Upper lobe of left lung (tissue), 6 donors: ENCODE results near the gene SEMA5A. TPM values are rescaled to one million over a fixed set of nuclear protein-coding genes. Genes with fewer than 3 reads are reported as not detected.
A peak's percentile ranks its signal among the peaks of the same experiment; 100 is the strongest.

Experiments
- ATAC-seq, 2 donors: fragments of 200-7000 bp; cut with Tn5 transposase; one replicate each; pipeline ENCODE4 v1.9.1; 2022; ENCODE audit warnings: mild to moderate bottlenecking in 2 of 2, moderate library complexity in 2 of 2; ENCODE audit not compliant: low FRiP score in 2 of 2
- DNase-seq, 2 donors: peaks; one replicate each; pipeline ENCODE4 v3.0.0-alpha.2; 2019 to 2020
- H3K27ac ChIP-seq, 4 donors: fragments of 200-600 bp; sonication (generic); one replicate each; pipeline ENCODE4 v1.5.1; 2016 to 2019
- H3K27me3 ChIP-seq, 4 donors: fragments of 200-600 bp; sonication (generic); one replicate each; pipeline ENCODE4 v1.5.1; 2017 to 2019
- H3K36me3 ChIP-seq, 4 donors: fragments of 200-600 bp; sonication (generic); one replicate each; pipeline ENCODE4 v1.5.1; 2016 to 2019
- H3K4me1 ChIP-seq, 4 donors: fragments of 200-600 bp; sonication (generic); one replicate each; pipeline ENCODE4 v1.5.1; 2018 to 2019
- H3K4me3 ChIP-seq, 4 donors: fragments of 200-600 bp; sonication (generic); one replicate each; pipeline ENCODE4 v1.5.1; 2017 to 2019; ENCODE audit warnings: mild to moderate bottlenecking in 2 of 4, moderate library complexity in 1 of 4
- H3K9me3 ChIP-seq, 4 donors: fragments of 200-600 bp; sonication (generic); one replicate each; pipeline ENCODE4 v1.5.1; 2018 to 2019
- EP300 ChIP-seq, 4 donors: sonication (generic); formaldehyde crosslinking; IDR thresholded peaks; one replicate each; pipeline ENCODE4 v1.5.1; 2017; ENCODE audit warnings: antibody characterized with exemption in 4 of 4, control low read depth in 2 of 4
- POLR2A ChIP-seq, 4 donors: fragments of 450-650 bp; IDR thresholded peaks; one replicate each; pipeline ENCODE4 v1.5.1; 2016 to 2017; ENCODE audit warnings: antibody characterized with exemption in 4 of 4, mild to moderate bottlenecking in 2 of 4
- POLR2AphosphoS5 ChIP-seq, 2 donors: sonication (generic); formaldehyde crosslinking; IDR thresholded peaks; one replicate each; pipeline ENCODE4 v1.5.1; 2017; ENCODE audit warnings: antibody characterized with exemption in 2 of 2
- WGBS, 2 donors: methylation state at CpG; one replicate each; pipeline ENCODE4 v1.1.5; 2017 to 2018; 5-methylcytosine and 5-hydroxymethylcytosine counted together
- total RNA-seq, 6 donors: library from RNA; depleted of rRNA in 4 of 6; stranded (reverse); fragments of >200 nt in 4 of 6; gene quantifications; one replicate each; pipeline versions ENCODE4 v1.1.0 to v1.2.1, GENCODE V29; 2016 to 2021
- TF ChIP-seq, protein P1 (sequence below), 6 experiments: fragments of 450-650 bp in 4 of 6; fragments of 200-600 bp in 2 of 6; sonication (generic) in 2 of 6; IDR thresholded peaks; one replicate each; pipeline ENCODE4 v1.5.1; 2016 to 2019; ENCODE audit warnings: antibody characterized with exemption in 6 of 6
- donor health status: DM: no; HTN: no; CAD: no; lungs with moderate emphysema.
- donor health status: DM: no; HTN: yes; CAD: no; lungs with severe emphysema.

SEMA5A gene
- total RNA-seq, 6 donors from 2014 or later, result 5.2 to 40.5 (median 27.5) TPM

DNA sequence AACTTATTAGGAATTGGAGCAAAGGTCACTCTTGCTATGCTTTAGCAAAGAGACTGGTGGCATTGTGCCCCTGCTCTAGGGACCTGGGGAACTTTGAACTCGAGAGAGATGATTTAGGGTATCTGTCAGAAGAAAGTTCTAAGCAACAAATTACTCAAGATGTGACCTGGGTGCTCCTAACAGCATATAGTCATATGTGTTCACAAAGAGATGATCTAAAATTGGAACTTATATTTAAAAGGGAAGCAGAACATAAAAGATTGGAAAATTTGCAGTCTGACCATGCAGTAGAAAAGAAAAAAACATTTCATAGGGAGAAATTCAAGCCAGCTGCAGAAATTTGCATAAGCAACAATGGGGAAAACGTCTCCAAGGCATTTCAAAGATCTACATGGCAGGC, 68.3 kb downstream of the SEMA5A start:
- TF ChIP-seq POLR2A (IDR thresholded peaks at IDR 0.05) (no peak), POLR2AphosphoS5 (IDR thresholded peaks at IDR 0.05) (no peak), EP300 (IDR thresholded peaks at IDR 0.05) (no peak)
- TF ChIP-seq, protein P1, sequence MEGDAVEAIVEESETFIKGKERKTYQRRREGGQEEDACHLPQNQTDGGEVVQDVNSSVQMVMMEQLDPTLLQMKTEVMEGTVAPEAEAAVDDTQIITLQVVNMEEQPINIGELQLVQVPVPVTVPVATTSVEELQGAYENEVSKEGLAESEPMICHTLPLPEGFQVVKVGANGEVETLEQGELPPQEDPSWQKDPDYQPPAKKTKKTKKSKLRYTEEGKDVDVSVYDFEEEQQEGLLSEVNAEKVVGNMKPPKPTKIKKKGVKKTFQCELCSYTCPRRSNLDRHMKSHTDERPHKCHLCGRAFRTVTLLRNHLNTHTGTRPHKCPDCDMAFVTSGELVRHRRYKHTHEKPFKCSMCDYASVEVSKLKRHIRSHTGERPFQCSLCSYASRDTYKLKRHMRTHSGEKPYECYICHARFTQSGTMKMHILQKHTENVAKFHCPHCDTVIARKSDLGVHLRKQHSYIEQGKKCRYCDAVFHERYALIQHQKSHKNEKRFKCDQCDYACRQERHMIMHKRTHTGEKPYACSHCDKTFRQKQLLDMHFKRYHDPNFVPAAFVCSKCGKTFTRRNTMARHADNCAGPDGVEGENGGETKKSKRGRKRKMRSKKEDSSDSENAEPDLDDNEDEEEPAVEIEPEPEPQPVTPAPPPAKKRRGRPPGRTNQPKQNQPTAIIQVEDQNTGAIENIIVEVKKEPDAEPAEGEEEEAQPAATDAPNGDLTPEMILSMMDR (IDR thresholded peaks at IDR 0.05), result no peak
- no peak overlapping the region for H3K4me3 ChIP-seq
- peaks cover 6 to 26% (median 12%) of the 10 kb centered on the region in 4 donors for H3K9me3 ChIP-seq
- H3K27me3 ChIP-seq, result no peaks in the 10 kb centered on the region
- no peaks in the 10 kb centered on the region for H3K4me1 ChIP-seq
- H3K36me3 ChIP-seq, result no peaks in the 10 kb centered on the region
- H3K27ac ChIP-seq, result no peak overlapping the region
- 46 to 69% methylated on average over 2 of the region's 2 CpGs for WGBS, 2 donors
- DNase-seq, result no peak
- no peak for ATAC-seq

DNA sequence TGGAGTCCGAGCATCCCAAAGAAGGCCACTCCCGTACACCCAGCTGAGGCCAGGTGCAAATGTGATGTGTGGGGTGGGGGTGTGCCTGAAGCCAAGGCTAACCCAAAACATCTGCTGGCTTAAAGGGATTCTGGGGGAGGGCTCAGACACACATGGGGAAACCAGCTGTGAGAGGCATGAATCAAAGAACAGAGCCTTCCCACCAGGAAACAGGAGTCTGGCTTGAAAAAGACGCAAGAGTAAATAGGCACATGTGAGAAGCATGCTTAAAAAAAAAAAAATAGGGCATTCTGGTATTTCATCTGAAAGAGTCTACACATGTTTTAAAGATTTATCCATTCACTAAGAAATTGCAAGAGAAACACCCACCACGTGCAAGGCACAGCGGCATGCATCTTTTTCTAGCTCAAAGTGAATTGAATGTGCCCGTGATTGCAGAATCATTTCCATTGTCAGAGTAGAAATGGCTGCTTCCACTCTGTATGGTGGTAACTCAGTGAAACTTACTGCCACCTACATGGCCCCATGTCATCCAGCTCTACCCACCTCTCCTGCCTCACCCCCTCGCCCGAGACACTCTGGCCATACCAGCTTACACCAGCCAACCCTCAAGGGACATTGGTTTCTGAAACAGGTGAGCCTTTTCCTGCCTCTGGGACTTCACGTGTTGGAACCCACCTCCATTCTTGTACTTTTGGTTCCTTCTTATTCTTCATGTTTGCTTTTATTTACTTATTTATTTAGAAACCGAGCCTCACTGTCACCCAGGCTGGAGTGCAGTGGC, 71.5 kb downstream of the SEMA5A start:
- DNase-seq (no peak), ATAC-seq (peak in 1 of 2 donors; percentile 62)
- Histone ChIP-seq H3K36me3 (no peaks in the 10 kb centered on the region), H3K4me3 (no peak overlapping the region), H3K27me3 (no peaks in the 10 kb centered on the region), H3K9me3 (peaks cover 6 to 26% (median 12%) of the 10 kb centered on the region in 4 donors), H3K27ac (no peak overlapping the region), H3K4me1 (no peaks in the 10 kb centered on the region)
- 77 to 81% methylated on average over 10 of the region's 10 CpGs for WGBS, 2 donors
- TF ChIP-seq EP300 (IDR thresholded peaks at IDR 0.05) (no peak), POLR2AphosphoS5 (IDR thresholded peaks at IDR 0.05) (no peak), POLR2A (IDR thresholded peaks at IDR 0.05) (no peak)
- TF ChIP-seq, protein P1 (IDR thresholded peaks at IDR 0.05), result no peak

DNA sequence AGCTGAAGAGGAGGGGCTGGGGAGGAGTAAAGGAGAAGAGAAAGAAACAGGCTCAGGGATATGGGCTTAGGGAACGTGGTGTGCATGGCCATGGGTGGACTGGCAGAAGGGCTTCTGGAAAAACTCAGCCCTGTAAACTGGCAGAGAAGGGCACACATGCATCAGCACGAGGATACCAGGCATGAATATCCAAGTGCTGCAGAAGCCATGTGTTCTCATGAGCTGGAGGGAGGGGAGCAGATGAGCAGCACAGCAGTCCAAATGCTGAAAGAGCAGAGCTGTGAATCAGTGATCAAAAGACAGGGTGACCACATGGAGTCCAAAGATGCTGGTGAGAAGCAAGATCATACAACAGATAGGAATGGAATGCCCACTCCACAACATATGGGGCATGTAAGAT, 72.3 kb downstream of the SEMA5A start:
- H3K27me3 ChIP-seq, result no peaks in the 10 kb centered on the region
- no peak for ATAC-seq
- no peak overlapping the region for H3K27ac ChIP-seq
- no peaks in the 10 kb centered on the region for H3K4me1 ChIP-seq
- DNase-seq, result no peak
- TF ChIP-seq, protein P1 (IDR thresholded peaks at IDR 0.05), result no peak
- TF ChIP-seq POLR2A (IDR thresholded peaks at IDR 0.05), result no peak
- TF ChIP-seq POLR2AphosphoS5 (IDR thresholded peaks at IDR 0.05), result no peak
- no peak for TF ChIP-seq EP300 (IDR thresholded peaks at IDR 0.05)
- H3K4me3 ChIP-seq, result no peak overlapping the region
- H3K9me3 ChIP-seq, result peaks cover 6 to 23% (median 12%) of the 10 kb centered on the region in 4 donors
- WGBS, 2 donors, result 46 to 60% methylated on average over 2 of the region's 2 CpGs
- H3K36me3 ChIP-seq, result no peaks in the 10 kb centered on the region

DNA sequence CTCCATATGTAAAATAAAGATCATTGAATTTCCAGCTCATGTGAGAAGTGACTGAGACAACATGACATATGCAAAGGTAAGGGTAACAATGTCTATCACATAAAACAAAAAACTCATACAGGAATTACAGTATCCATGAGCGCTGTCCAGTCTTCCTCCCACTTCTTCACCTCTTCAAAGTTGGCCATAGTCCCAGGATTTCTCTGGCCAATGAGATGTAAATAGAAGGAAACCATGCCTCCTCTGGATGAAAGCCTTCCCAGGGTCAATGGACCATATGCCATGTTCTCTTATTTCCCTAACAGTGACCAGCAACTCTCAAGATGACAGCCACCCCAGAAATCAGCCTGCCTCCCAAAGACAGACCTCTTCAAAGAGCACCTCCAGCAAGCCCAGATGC, 75.5 kb downstream of the SEMA5A start:
- H3K27ac ChIP-seq, result no peak overlapping the region
- no peaks in the 10 kb centered on the region for H3K36me3 ChIP-seq
- H3K4me3 ChIP-seq, result no peak overlapping the region
- ATAC-seq (no peak), DNase-seq (no peak)
- no peaks in the 10 kb centered on the region for H3K9me3 ChIP-seq
- H3K27me3 ChIP-seq, result no peaks in the 10 kb centered on the region
- no peak for TF ChIP-seq EP300 (IDR thresholded peaks at IDR 0.05)
- TF ChIP-seq, protein P1 (IDR thresholded peaks at IDR 0.05), result no peak
- no peak for TF ChIP-seq POLR2AphosphoS5 (IDR thresholded peaks at IDR 0.05)
- no peak for TF ChIP-seq POLR2A (IDR thresholded peaks at IDR 0.05)
- no peaks in the 10 kb centered on the region for H3K4me1 ChIP-seq
- WGBS, 2 donors, result 67 to 85% methylated on average over 1 of the region's 1 CpG

DNA sequence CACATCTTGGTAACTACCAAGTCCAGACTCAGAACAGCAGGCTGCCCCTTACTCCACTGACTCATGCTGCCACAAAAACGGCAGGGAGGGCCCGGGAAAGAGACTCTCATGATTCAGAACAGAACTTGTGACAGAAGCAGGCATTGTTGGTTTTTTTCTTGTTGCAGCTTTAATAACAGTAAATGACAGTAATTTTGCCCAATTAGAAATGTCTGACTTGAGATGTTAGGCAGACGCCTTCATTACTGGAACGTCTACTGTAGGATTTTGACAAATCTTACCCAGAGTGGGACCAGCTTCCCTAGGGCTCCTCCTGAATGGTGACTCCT, 77.9 kb downstream of the SEMA5A start:
- no peaks in the 10 kb centered on the region for H3K9me3 ChIP-seq
- H3K27ac ChIP-seq, result no peak overlapping the region
- no peaks in the 10 kb centered on the region for H3K4me1 ChIP-seq
- H3K27me3 ChIP-seq, result no peaks in the 10 kb centered on the region
- no peak overlapping the region for H3K4me3 ChIP-seq
- TF ChIP-seq, protein P1 (IDR thresholded peaks at IDR 0.05), result no peak
- 72 to 81% methylated on average over 4 of the region's 4 CpGs for WGBS, 2 donors
- H3K36me3 ChIP-seq, result no peaks in the 10 kb centered on the region
- ATAC-seq (peak in 1 of 2 donors; percentile 54), DNase-seq (no peak)
